Endothelial cell of umbilical vein (primary cell): ENCODE data around the gene IQGAP1. TPM values are rescaled to one million over a fixed set of nuclear protein-coding genes. Genes with fewer than 3 reads are reported as not detected.
"Not testable (repeated sequence)": the region's sequence is repeated elsewhere in the genome, so short reads cannot be mapped to it uniquely, and the experiment has no call there.

ENCODE experiments used
- BruUV-seq: library from RNA; stranded (reverse); fragments of 400-500 nt; replicated peaks from 2 replicates; lab custom pipeline; 2021; lab: Mats Ljungman, UMichigan
- CTCF ChIA-PET: fragments of 300-600, 350-600 bp; sonication (Branson Sonifier 250); formaldehyde crosslinking; loops from one replicate; lab custom pipeline; 2021; ENCODE audit warnings: antibody characterized with exemption, inconsistent platforms; lab: Charles Lee
- POLR2A ChIA-PET: fragments of 300-600, 350-600 bp; sonication (Branson Sonifier 250); formaldehyde crosslinking; loops from one replicate; lab custom pipeline; 2021; ENCODE audit warnings: antibody characterized with exemption, inconsistent platforms; lab: Charles Lee
- DNase-seq: peaks from one replicate; pipeline ENCODE4 v3.0.0-alpha.2; 2011; ENCODE audit warnings: low read depth, low spot score
- FAIRE-seq: peaks from 2 replicates; lab custom pipeline; 2011; peaks lifted over from hg19 to GRCh38; lab: Jason Lieb, UNC
- H2AFZ ChIP-seq: 2 replicates; pipeline ENCODE4 v1.6.0; 2012; ENCODE audit warnings: low read depth, low read length, control low read depth, inconsistent platforms
- H3K27ac ChIP-seq: 2 replicates; pipeline ENCODE4 v1.5.1; 2011; ENCODE audit warnings: low read depth, mild to moderate bottlenecking, control low read depth, low read length, moderate library complexity; ENCODE audit not compliant: insufficient read depth
- H3K27me3 ChIP-seq, 2 experiments: 2 replicates each; pipeline versions ENCODE4 v1.6.0 to v1.6.1; 2011; ENCODE audit warnings: low read length in 2 of 2, mixed read lengths in 1 of 2; ENCODE audit not compliant: control insufficient read depth in 2 of 2, insufficient read depth in 2 of 2
- H3K36me3 ChIP-seq, 2 experiments: 2 replicates in 1 of 2; 3 replicates in 1 of 2; pipeline ENCODE4 v1.5.1; 2011; ENCODE audit warnings: low read length in 2 of 2, mild to moderate bottlenecking in 1 of 2, moderate library complexity in 1 of 2; ENCODE audit not compliant: control insufficient read depth in 2 of 2, insufficient read depth in 2 of 2; ENCODE audit errors: extremely low read depth in 1 of 2
- H3K4me1 ChIP-seq: 3 replicates; pipeline ENCODE4 v1.5.1; 2011; ENCODE audit warnings: mild to moderate bottlenecking, low read length; ENCODE audit not compliant: control insufficient read depth, insufficient read depth; ENCODE audit errors: extremely low read depth
- H3K4me2 ChIP-seq: 2 replicates; pipeline ENCODE4 v1.6.1; 2011; ENCODE audit warnings: low read length, control low read depth, mixed read lengths; ENCODE audit not compliant: insufficient read depth
- H3K4me3 ChIP-seq, 3 experiments: fragments of 200-600 bp in 1 of 3; sonication (generic), shearing (Covaris generic) in 1 of 3; replicated peaks in 1 of 3; 2 replicates each; pipeline ENCODE4 v1.5.1; 2011 to 2016; ENCODE audit warnings: control low read depth in 3 of 3, low read length in 3 of 3, mild to moderate bottlenecking in 2 of 3, inconsistent platforms in 1 of 3, low read depth in 1 of 3, moderate library complexity in 1 of 3; ENCODE audit not compliant: insufficient read depth in 1 of 3
- H3K79me2 ChIP-seq: 2 replicates; pipeline ENCODE4 v1.6.0; 2012; ENCODE audit warnings: low read length, inconsistent platforms; ENCODE audit not compliant: control insufficient read depth, insufficient read depth
- H3K9ac ChIP-seq: replicated peaks from 2 replicates; pipeline ENCODE3; 2011; ENCODE audit warnings: low read length, control low read depth; ENCODE audit not compliant: insufficient read depth; ENCODE audit errors: extremely low read depth
- H3K9me1 ChIP-seq: replicated peaks from 3 replicates; pipeline ENCODE4 v1.6.0; 2011; ENCODE audit warnings: mild to moderate bottlenecking, low read length; ENCODE audit not compliant: control insufficient read depth, insufficient read depth; ENCODE audit errors: extremely low read depth
- H3K9me3 ChIP-seq: replicated peaks from 2 replicates; pipeline ENCODE4 v1.5.1; 2012; ENCODE audit warnings: low read length, inconsistent platforms; ENCODE audit not compliant: control insufficient read depth, insufficient read depth
- H4K20me1 ChIP-seq: replicated peaks from 2 replicates; pipeline ENCODE3; 2011; ENCODE audit warnings: mild to moderate bottlenecking, low read length; ENCODE audit not compliant: control insufficient read depth, insufficient read depth; ENCODE audit errors: extremely low read depth
- EZH2 ChIP-seq: IDR thresholded peaks from 2 replicates; pipeline ENCODE4 v1.6.1; 2012; ENCODE audit warnings: borderline replicate concordance, low read depth, mild to moderate bottlenecking, moderate library complexity, low read length, inconsistent platforms; ENCODE audit not compliant: severe bottlenecking
- FOS ChIP-seq: IDR thresholded peaks from 2 replicates; pipeline ENCODE4 v1.6.1; 2011; ENCODE audit warnings: mild to moderate bottlenecking, low read length, moderate library complexity, borderline replicate concordance; ENCODE audit not compliant: insufficient read depth
- GATA2 ChIP-seq: IDR thresholded peaks from 2 replicates; pipeline ENCODE4 v1.7.0; 2011; ENCODE audit warnings: low read depth, mild to moderate bottlenecking, moderate library complexity, mixed read lengths, low read length; ENCODE audit not compliant: insufficient read length, insufficient read depth
- JUN ChIP-seq: IDR thresholded peaks from 2 replicates; pipeline ENCODE4 v1.6.1; 2011; ENCODE audit warnings: borderline replicate concordance, low read depth; ENCODE audit not compliant: insufficient read length, insufficient read depth
- MYC ChIP-seq: IDR thresholded peaks from one replicate; pipeline ENCODE4 v1.6.1; 2011; ENCODE audit warnings: mild to moderate bottlenecking, low read depth, low read length
- POLR2A ChIP-seq: IDR thresholded peaks from 2 replicates; pipeline ENCODE4 v1.6.1; 2012; ENCODE audit warnings: low read depth, mild to moderate bottlenecking, control low read depth, low read length
- POLR2AphosphoS5 ChIP-seq: IDR thresholded peaks from 2 replicates; pipeline ENCODE4 v1.6.1; 2012; ENCODE audit warnings: low read depth, mild to moderate bottlenecking, control low read depth, low read length, moderate library complexity; ENCODE audit not compliant: insufficient read depth
- dilution Hi-C: fragments of 300-500 bp; cut with MboI; formaldehyde crosslinking; loops from one replicate; pipeline ENCODE4 v1.15.0; 2019; ENCODE audit warnings: low sequenced_read_pairs; ENCODE audit not compliant: extremely low pct_ligation_motif_present
- intact Hi-C: fragments of 100-400 bp; cut with micrococcal nuclease; formaldehyde crosslinking; loops from one replicate; pipeline ENCODE4 v1.10.0; 2022
- polyA plus RNA-seq, 4 experiments: library from polyadenylated mRNA; depleted of rRNA in 3 of 4; stranded (reverse) in 3 of 4; unstranded in 1 of 4; fragments of >200 nt; gene quantifications; 2 replicates each; pipeline versions ENCODE4 v1.2.1 to v1.2.3, GENCODE V29; 2011 to 2012; ENCODE audit warnings: missing spikeins in 1 of 4
- total RNA-seq: library from RNA; stranded (reverse); gene quantifications from 2 replicates; pipeline ENCODE4 v1.2.3, GENCODE V29; 2021
- TF ChIP-seq, protein P1 (sequence below), 2 donors: IDR thresholded peaks; 1 replicate in 1 of 2; 2 replicates in 1 of 2; pipeline ENCODE4 v1.5.1; 2011; ENCODE audit warnings: low read length in 2 of 2, mild to moderate bottlenecking in 2 of 2, moderate library complexity in 2 of 2, control low read depth in 1 of 2, inconsistent platforms in 1 of 2, low read depth in 1 of 2; ENCODE audit not compliant: insufficient read depth in 1 of 2; ENCODE audit errors: extremely low read depth in 1 of 2
- TF ChIP-seq, protein P2 (sequence below): IDR thresholded peaks from 2 replicates; pipeline ENCODE4 v1.6.1; 2011; ENCODE audit not compliant: insufficient read depth, insufficient read length

Gene IQGAP1
- total and polyA plus RNA-seq, 2 donors (not counting 3 experiments of a cell fraction or from before 2014, with no cell fraction given) = 82.2 to 258 TPM

DNA sequence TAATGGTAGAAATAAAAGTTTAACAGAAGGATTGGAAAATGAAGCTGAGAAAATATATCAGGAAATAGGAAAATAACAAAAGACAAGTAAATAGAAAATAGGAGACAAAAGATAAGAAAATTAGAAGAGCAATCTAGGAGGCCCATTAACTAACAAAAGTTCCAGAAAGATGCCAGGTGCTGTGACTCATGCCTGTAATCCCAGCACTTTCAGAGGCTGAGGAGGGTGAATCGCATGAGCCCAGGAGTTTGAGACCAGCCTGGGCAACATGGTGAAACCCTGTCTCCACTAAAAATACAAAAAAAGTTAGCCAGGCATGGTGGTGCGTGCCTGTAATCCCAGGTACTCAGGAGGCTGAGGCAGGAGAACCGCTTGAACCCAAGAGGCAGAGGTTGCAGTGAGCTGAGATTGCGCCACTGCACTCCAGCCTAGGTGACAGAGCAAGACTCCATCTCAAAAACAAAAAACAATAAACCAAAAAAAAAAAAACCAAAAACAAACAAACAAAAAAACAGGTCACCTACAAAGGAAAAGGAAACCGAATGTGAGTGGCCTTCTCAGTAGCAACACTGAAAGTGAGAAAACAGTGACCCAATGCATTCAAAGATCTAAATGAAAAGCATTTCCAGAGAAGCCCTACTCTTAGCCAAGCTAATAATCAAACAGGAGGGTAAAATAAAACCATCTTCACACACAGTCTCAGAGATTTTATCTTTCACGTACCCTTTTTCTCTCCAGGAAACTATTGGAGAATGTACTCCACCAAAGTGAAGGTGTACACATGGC lies 136.2 kb downstream of the IQGAP1 start:
- intact Hi-C loops, H3K9me1 ChIP-seq: not testable (repeated sequence)

DNA sequence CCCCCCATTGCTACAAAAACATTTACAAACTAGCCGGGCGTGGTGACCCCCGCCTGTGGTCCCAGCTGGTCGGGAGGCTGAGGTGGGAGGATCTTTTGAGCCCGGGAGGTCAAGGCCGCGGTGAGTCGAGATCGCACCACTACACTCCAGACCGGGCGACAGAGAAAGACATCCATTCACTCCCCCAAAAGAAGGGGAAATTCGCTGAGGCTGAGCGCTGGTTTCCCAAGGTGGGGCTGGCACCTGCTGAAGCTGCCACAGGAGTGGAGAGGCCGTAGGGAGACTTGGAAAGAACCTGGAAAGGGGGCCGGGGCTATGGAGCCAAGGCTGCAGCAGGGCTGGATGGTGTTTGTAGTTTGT lies 140.9 kb downstream of the IQGAP1 start:
- Histone ChIP-seq H3K36me3 (no peaks in the 10 kb centered on the region), H3K9me3 (no peaks in the 10 kb centered on the region), H3K9me1 (no peaks in the 10 kb centered on the region), H3K27ac (no peak overlapping the region), H4K20me1 (peaks cover 2% of the 10 kb centered on the region), H3K9ac (peak overlapping the region; percentile 73), H3K4me2 (peak overlapping the region; percentile 49), H2AFZ (peak overlapping the region; percentile 86), H3K79me2 (peaks cover 32% of the 10 kb centered on the region), H3K4me3 (peak overlapping the region in 1 of 3 experiments; percentile 81), H3K4me1 (peaks cover 9% of the 10 kb centered on the region), H3K27me3 (no peaks in the 10 kb centered on the region)
- ChIA-PET CTCF (no interaction called here), POLR2A (interaction anchor here (0.7 kb wide), 1 partner anchor 327 kb away, joined by 3 read pairs; no protein-coding TSS in a partner anchor)
- dilution Hi-C loops = no loop called here
- no peak for DNase-seq
- FAIRE-seq = no peak
- TF ChIP-seq, protein P1, sequence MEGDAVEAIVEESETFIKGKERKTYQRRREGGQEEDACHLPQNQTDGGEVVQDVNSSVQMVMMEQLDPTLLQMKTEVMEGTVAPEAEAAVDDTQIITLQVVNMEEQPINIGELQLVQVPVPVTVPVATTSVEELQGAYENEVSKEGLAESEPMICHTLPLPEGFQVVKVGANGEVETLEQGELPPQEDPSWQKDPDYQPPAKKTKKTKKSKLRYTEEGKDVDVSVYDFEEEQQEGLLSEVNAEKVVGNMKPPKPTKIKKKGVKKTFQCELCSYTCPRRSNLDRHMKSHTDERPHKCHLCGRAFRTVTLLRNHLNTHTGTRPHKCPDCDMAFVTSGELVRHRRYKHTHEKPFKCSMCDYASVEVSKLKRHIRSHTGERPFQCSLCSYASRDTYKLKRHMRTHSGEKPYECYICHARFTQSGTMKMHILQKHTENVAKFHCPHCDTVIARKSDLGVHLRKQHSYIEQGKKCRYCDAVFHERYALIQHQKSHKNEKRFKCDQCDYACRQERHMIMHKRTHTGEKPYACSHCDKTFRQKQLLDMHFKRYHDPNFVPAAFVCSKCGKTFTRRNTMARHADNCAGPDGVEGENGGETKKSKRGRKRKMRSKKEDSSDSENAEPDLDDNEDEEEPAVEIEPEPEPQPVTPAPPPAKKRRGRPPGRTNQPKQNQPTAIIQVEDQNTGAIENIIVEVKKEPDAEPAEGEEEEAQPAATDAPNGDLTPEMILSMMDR (IDR thresholded peaks at IDR 0.05; ENCODE audit: extremely low read depth in 1 of 2, insufficient read depth in 1 of 2, low read depth in 1 of 2, low read length in 2 of 2) = no peak
- no peak for TF ChIP-seq FOS
- no peak for TF ChIP-seq JUN
- no peak for TF ChIP-seq POLR2A
- TF ChIP-seq POLR2AphosphoS5 = no peak
- TF ChIP-seq GATA2 = no peak
- TF ChIP-seq, protein P2, sequence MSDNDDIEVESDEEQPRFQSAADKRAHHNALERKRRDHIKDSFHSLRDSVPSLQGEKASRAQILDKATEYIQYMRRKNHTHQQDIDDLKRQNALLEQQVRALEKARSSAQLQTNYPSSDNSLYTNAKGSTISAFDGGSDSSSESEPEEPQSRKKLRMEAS = no peak
- TF ChIP-seq EZH2 = no peak
- no peak for TF ChIP-seq MYC
- intact Hi-C loops = no loop called here
- no TSS peak for BruUV-seq

More for the DNA sequence above, 136.2 kb downstream of the IQGAP1 start:
- dilution Hi-C loops, H3K27me3 ChIP-seq, H3K36me3 ChIP-seq, H3K27ac ChIP-seq, H3K79me2 ChIP-seq, H2AFZ ChIP-seq, H3K9ac ChIP-seq, DNase-seq, H3K9me3 ChIP-seq, H4K20me1 ChIP-seq, BruUV-seq, H3K4me2 ChIP-seq, H3K4me1 ChIP-seq, H3K4me3 ChIP-seq, FAIRE-seq: not testable (repeated sequence)
- ChIA-PET CTCF (interaction anchor here (0.6 kb wide), 1 partner anchor 21 kb away, joined by 3 read pairs; no protein-coding TSS in a partner anchor), POLR2A (interaction anchor here (0.7 kb wide), 1 partner anchor 160 kb away, joined by 6 read pairs; no protein-coding TSS in a partner anchor)
